ENCODE data around the gene ACOT11. TPM values are rescaled to one million over a fixed set of nuclear protein-coding genes. Genes with fewer than 3 reads are reported as not detected.

Gene ACOT11
- total and polyA plus RNA-seq, 10 of the 15 experiments (the other 5 are each of a cell fraction or from before 2014, with no cell fraction given), result 0.04 to 0.85 (median 0.39) TPM; not detected in 1

DNA sequence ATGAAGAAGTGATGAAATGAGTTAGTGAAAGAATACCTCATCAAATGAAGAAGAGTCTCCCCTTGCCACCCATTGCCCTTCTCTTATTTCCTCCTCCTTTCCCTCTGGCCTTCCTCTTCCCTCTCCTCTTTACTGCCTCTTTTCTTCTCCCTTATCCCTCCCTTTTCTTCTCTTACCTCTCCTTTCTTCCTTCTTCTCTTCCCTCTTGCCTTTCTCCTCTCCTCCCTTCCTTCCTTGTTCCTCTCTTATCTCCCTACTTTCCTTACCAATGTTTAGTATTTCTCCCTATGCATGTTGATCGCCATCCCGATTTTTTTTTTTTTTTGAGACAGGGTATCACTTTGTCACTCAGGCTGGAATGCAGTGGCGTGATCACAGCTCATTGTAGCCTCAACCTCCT lies 102.4 kb downstream of the ACOT11 start:
- H3K36me3 ChIP-seq (ENCODE audit: control insufficient read depth in 2 of 2, insufficient read depth in 2 of 2, low read length in 1 of 2), result no peaks in the 10 kb centered on the region
- DNase-seq (ENCODE audit: low read depth, low spot score), result no peak
- H3K9me3 ChIP-seq (replicated peaks; ENCODE audit: control insufficient read depth, insufficient read depth, low read length), result no peaks in the 10 kb centered on the region
- no peak overlapping the region for H3K4me2 ChIP-seq (ENCODE audit: control insufficient read depth, insufficient read depth)
- H3K9ac ChIP-seq (ENCODE audit: control insufficient read depth, insufficient read depth, low read length), result no peak overlapping the region
- FAIRE-seq, result no peak
- H3K4me1 ChIP-seq (ENCODE audit: control insufficient read depth, insufficient read depth, low read length), result no peaks in the 10 kb centered on the region
- intact Hi-C loops (cut with micrococcal nuclease; ENCODE audit: unreplicated experiment) (no loop called here), in situ Hi-C loops (cut with MboI) (no loop called here)
- H2AFZ ChIP-seq (ENCODE audit: control insufficient read depth, low read depth, low read length), result no peak overlapping the region
- no peak for ATAC-seq
- TF ChIP-seq, protein P1, sequence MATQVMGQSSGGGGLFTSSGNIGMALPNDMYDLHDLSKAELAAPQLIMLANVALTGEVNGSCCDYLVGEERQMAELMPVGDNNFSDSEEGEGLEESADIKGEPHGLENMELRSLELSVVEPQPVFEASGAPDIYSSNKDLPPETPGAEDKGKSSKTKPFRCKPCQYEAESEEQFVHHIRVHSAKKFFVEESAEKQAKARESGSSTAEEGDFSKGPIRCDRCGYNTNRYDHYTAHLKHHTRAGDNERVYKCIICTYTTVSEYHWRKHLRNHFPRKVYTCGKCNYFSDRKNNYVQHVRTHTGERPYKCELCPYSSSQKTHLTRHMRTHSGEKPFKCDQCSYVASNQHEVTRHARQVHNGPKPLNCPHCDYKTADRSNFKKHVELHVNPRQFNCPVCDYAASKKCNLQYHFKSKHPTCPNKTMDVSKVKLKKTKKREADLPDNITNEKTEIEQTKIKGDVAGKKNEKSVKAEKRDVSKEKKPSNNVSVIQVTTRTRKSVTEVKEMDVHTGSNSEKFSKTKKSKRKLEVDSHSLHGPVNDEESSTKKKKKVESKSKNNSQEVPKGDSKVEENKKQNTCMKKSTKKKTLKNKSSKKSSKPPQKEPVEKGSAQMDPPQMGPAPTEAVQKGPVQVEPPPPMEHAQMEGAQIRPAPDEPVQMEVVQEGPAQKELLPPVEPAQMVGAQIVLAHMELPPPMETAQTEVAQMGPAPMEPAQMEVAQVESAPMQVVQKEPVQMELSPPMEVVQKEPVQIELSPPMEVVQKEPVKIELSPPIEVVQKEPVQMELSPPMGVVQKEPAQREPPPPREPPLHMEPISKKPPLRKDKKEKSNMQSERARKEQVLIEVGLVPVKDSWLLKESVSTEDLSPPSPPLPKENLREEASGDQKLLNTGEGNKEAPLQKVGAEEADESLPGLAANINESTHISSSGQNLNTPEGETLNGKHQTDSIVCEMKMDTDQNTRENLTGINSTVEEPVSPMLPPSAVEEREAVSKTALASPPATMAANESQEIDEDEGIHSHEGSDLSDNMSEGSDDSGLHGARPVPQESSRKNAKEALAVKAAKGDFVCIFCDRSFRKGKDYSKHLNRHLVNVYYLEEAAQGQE (IDR thresholded peaks at IDR 0.05; ENCODE audit: low read depth, low read length), result no peak
- TF ChIP-seq CBX3 (IDR thresholded peaks at IDR 0.05; ENCODE audit: borderline replicate concordance, low read depth) (no peak), IRF4 (IDR thresholded peaks at IDR 0.05; ENCODE audit: low read depth, low read length) (no peak), TCF12 (IDR thresholded peaks at IDR 0.05; ENCODE audit: low read depth, low read length) (no peak), NKRF (conservative IDR thresholded peaks at IDR 0.05) (no peak)
- WGBS (ENCODE audit: insufficient coverage, insufficient replicate concordance, low lambda C conversion rate, missing lambda C conversion rate), result 27% methylated on average over 3 of the region's 3 CpGs
- BruUV-seq (replicated peaks), result no TSS peak
- SMC1A ChIA-PET (ENCODE audit: uncharacterized antibody, unreplicated experiment), result interaction anchor here (0.8 kb wide), 1 partner anchor 12 kb away, joined by 3 read pairs; no protein-coding TSS in a partner anchor
- CTCF ChIA-PET, result no interaction called here
- RAD21 ChIA-PET (ENCODE audit: unreplicated experiment), result no interaction called here
- H3K79me2 ChIP-seq (ENCODE audit: control insufficient read depth, insufficient read depth, low read length), result no peaks in the 10 kb centered on the region
- H3K27ac ChIP-seq (ENCODE audit: control insufficient read depth, insufficient read depth), result no peak overlapping the region
- POLR2A ChIA-PET, result no interaction called here
- no peaks in the 10 kb centered on the region for H3K27me3 ChIP-seq (replicated peaks in 1 of 2; ENCODE audit: control insufficient read depth in 2 of 2, insufficient read depth in 2 of 2, low read length in 1 of 2)
- H3K4me3 ChIP-seq, result no peak overlapping the region
- H4K20me1 ChIP-seq (ENCODE audit: control insufficient read depth, insufficient read depth), result no peaks in the 10 kb centered on the region
